GM12891 (cell line): ENCODE measurements around the gene CGNL1.

Source experiments
- POLR2A ChIP-seq: IDR thresholded peaks from 2 replicates; pipeline ENCODE4 v1.6.1; 2011; ENCODE audit warnings: low read depth, low read length, control low read depth
- POLR2AphosphoS5 ChIP-seq: IDR thresholded peaks from 2 replicates; pipeline ENCODE4 v1.6.1; 2011; ENCODE audit warnings: low read depth, low read length, control low read depth
- POU2F2 ChIP-seq: IDR thresholded peaks from 2 replicates; pipeline ENCODE4 v1.6.1; 2011; ENCODE audit warnings: low read depth, mild to moderate bottlenecking, control low read depth, low read length, moderate library complexity
- SPI1 ChIP-seq: IDR thresholded peaks from 2 replicates; pipeline ENCODE4 v1.6.1; 2011; ENCODE audit warnings: low read depth, low read length, control low read depth
- TAF1 ChIP-seq: IDR thresholded peaks from 2 replicates; pipeline ENCODE4 v1.6.1; 2011; ENCODE audit warnings: low read depth, low read length, control low read depth

DNA sequence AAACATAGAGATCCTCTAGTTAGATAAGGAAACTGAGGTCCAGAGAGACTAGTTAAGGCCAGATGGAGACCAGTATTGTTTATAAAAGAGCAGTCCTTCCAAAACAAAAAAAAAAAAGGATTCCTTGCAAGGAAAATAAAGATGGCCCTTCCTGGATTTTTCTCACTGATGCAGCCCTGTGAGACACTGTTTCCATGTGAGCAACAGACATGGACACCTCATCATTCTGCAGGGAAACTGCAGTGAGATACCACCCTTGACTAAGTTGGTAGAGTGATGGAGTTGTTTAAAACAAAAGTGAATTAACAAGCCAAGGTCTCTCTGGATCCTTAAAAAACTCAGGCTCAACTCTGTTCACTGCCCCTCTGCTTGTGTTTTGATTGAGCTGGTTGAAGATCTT, 149.8 kb downstream of the CGNL1 start:
- no peak for TF ChIP-seq POLR2A
- TF ChIP-seq POLR2AphosphoS5: no peak
- TF ChIP-seq SPI1: no peak
- no peak for TF ChIP-seq TAF1
- no peak for TF ChIP-seq POU2F2
